NCI-H2171 (cell line): ENCODE results near the gene EXOC4.
"Not testable (repeated sequence)": the region's sequence is repeated elsewhere in the genome, so short reads cannot be mapped to it uniquely, and the experiment has no call there.

Source experiments
- DNase-seq: peaks from one replicate; lab custom pipeline; 2025; lab: John Stamatoyannopoulos, UW

EXOC4 gene

GRCh38 chr7:133315332-133316040 lies 62.6 kb downstream of the EXOC4 start:
- DNase-seq: no peak

GRCh38 chr7:133319842-133320241 lies 67.0 kb downstream of the EXOC4 start:
- no peak for DNase-seq

- DNase-seq: no peak
Observed at GRCh38 chr7:133320891-133321290, 68.0 kb downstream of the EXOC4 start.

GRCh38 chr7:133321366-133321765 lies 68.5 kb downstream of the EXOC4 start:
- DNase-seq: not testable (repeated sequence)

- DNase-seq: not testable (repeated sequence)
Observed at GRCh38 chr7:133326745-133327144, 73.9 kb downstream of the EXOC4 start.

GRCh38 chr7:133328021-133328420 lies 75.1 kb downstream of the EXOC4 start:
- DNase-seq: not testable (repeated sequence)

- DNase-seq: no peak
Observed at GRCh38 chr7:133330085-133330484, 77.2 kb downstream of the EXOC4 start.

GRCh38 chr7:133331861-133332260 lies 79.0 kb downstream of the EXOC4 start:
- no peak for DNase-seq

GRCh38 chr7:133339772-133340171 lies 86.9 kb downstream of the EXOC4 start:
- no peak for DNase-seq

GRCh38 chr7:133344275-133344674 lies 91.4 kb downstream of the EXOC4 start:
- no peak for DNase-seq

- DNase-seq: no peak
Observed at GRCh38 chr7:133345690-133346421, 93.0 kb downstream of the EXOC4 start.

- no peak for DNase-seq
Observed at GRCh38 chr7:133348250-133348649, 95.4 kb downstream of the EXOC4 start.

- DNase-seq: no peak
Observed at GRCh38 chr7:133349101-133349500, 96.2 kb downstream of the EXOC4 start.

GRCh38 chr7:133352430-133352829 lies 99.6 kb downstream of the EXOC4 start:
- DNase-seq: no peak

GRCh38 chr7:133353775-133354174 lies 100.9 kb downstream of the EXOC4 start:
- DNase-seq: no peak

- no peak for DNase-seq
Observed at GRCh38 chr7:133354546-133355324, 101.9 kb downstream of the EXOC4 start.

GRCh38 chr7:133355325-133355708 lies 102.4 kb downstream of the EXOC4 start:
- no peak for DNase-seq

GRCh38 chr7:133355822-133356221 lies 102.9 kb downstream of the EXOC4 start:
- DNase-seq: no peak

- DNase-seq: no peak
Observed at GRCh38 chr7:133358708-133359107, 105.8 kb downstream of the EXOC4 start.

GRCh38 chr7:133359449-133359848 lies 106.6 kb downstream of the EXOC4 start:
- DNase-seq: no peak

GRCh38 chr7:133360201-133360600 lies 107.3 kb downstream of the EXOC4 start:
- no peak for DNase-seq

GRCh38 chr7:133361806-133362205 lies 108.9 kb downstream of the EXOC4 start:
- no peak for DNase-seq
